Subcutaneous adipose tissue (tissue), 4 donors: Measurements from ENCODE around the gene FGF5. TPM values are rescaled to one million over a fixed set of nuclear protein-coding genes. Genes with fewer than 3 reads are reported as not detected.

Experiments used
- total RNA-seq, 4 donors: library from RNA; depleted of rRNA; stranded (reverse); fragments of >200 nt; gene quantifications; one replicate each; pipeline ENCODE4 v1.1.0, GENCODE V29; 2016
- TF ChIP-seq, protein P1 (sequence below): fragments of 450-650 bp; IDR thresholded peaks from one replicate; pipeline ENCODE4 v1.5.1; 2016; ENCODE audit warnings: low read depth, mild to moderate bottlenecking, control low read depth, antibody characterized with exemption, moderate library complexity

The FGF5 gene
- total RNA-seq, 4 donors from 2014 or later: not detected

DNA sequence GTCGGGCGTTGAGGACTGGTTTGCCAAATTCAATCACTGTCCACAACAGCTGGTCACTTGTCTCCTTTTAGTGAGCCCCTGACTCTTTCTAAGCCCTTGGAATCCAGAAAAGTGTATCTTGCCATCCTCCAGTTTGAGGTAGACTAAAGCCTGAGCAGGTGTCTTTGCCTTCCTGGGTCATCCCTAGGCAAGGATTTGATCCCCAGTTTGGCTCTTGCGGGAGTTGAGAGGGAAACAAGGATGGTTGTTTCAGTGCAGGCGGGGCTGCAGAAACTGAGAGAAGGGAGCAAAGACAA, 2.2 kb upstream of the FGF5 start:
- TF ChIP-seq, protein P1, sequence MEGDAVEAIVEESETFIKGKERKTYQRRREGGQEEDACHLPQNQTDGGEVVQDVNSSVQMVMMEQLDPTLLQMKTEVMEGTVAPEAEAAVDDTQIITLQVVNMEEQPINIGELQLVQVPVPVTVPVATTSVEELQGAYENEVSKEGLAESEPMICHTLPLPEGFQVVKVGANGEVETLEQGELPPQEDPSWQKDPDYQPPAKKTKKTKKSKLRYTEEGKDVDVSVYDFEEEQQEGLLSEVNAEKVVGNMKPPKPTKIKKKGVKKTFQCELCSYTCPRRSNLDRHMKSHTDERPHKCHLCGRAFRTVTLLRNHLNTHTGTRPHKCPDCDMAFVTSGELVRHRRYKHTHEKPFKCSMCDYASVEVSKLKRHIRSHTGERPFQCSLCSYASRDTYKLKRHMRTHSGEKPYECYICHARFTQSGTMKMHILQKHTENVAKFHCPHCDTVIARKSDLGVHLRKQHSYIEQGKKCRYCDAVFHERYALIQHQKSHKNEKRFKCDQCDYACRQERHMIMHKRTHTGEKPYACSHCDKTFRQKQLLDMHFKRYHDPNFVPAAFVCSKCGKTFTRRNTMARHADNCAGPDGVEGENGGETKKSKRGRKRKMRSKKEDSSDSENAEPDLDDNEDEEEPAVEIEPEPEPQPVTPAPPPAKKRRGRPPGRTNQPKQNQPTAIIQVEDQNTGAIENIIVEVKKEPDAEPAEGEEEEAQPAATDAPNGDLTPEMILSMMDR: no peak

DNA sequence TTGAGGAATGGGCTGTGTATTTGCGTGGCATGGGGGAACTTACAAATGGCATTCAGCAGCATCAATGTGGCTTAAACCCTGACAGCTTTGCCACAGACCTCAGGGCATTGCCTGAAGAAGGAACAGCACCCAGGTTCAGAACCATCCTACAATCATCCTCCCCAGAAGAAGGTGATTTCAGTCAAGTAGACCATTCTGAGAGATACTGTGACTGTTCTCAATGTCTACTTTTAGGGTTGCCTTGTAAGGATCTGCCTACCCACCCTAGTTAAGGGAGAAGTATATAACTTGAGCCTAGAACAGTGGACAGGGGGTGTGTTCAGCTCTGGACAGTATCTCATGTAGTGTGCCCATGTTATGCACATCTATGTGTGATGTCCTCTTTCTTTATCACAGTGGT, 1.6 kb upstream of the FGF5 start:
- TF ChIP-seq, protein P1: no peak

DNA sequence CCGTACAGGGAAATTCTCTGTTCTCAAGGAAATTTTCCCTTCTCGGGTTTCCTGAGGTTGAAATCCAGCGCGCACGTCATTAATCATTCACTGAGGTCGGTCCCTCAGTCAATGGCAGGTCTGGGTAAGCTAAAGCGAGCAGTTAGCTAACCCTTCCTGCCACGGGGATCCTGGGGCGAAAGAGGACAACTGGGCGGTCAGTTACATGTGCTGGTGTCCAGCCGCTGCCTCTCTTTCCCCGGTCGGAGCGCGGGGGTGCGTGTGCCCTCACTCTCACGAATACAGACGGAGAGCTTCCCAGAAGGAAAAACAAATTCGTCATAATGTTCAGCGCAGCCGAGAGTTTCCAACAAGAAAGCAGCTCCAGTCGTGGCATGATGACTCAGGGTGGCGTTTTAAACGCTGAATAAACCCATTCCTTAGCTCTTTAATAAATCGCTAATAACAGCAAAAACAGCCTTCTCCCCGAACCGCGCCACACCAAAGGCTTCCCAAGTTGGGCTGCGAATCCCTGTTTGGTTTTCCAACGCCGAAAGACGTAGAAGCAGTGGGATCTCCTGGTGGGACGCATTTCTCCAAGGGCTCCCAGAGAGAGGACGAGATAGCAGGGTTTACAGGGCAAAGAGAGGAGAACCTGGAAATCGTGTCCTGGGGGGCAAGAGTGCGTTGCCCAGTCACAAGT, 752 bp upstream of the FGF5 start:
- TF ChIP-seq, protein P1: no peak

DNA sequence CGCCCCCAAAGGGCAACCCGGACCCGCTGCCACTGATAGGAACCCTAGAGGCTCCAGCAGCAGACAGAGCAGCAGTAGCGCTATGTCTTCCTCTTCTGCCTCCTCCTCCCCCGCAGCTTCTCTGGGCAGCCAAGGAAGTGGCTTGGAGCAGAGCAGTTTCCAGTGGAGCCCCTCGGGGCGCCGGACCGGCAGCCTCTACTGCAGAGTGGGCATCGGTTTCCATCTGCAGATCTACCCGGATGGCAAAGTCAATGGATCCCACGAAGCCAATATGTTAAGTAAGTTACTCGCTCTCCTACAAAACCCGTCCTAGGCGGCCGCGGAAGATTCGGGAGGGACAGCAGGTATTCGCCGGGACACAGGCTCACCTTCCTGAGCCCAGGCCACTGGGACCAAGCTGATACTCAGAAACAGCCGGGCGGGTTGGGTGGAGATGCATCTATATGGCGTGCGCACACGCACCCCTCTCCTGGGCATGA, 477 bp downstream of the FGF5 start:
- TF ChIP-seq, protein P1: no peak

GRCh38 chr4:80268081-80268823, 1.8 kb downstream of the FGF5 start:
- TF ChIP-seq, protein P1: no peak

- TF ChIP-seq, protein P1: no peak
Observed at GRCh38 chr4:80268936-80269335, 2.5 kb downstream of the FGF5 start.

DNA sequence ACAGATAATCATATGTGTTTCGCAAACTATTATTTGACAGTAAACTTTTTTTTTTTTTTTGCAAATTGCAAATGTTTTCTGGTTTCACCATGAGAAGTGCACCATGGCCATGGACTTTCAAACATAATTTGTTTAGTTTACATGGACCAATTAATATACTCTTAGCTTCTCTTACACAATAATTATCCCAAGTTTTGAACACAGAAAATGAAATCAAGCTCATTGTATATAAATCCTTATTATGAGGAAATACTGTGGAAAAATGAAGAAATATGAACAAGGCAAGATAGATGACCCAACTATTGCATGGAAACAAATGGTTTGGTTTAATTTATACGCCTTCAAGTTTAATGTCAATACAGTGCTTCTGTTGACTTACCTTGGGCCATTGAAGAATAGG, 3.9 kb downstream of the FGF5 start:
- TF ChIP-seq, protein P1: no peak
